A673 (cell line): ENCODE data around the gene INCENP. TPM values are rescaled to one million over a fixed set of nuclear protein-coding genes. Genes with fewer than 3 reads are reported as not detected.

Source experiments
- BruUV-seq: library from RNA; stranded (reverse); fragments of 400-500 nt; replicated peaks from 2 replicates; lab custom pipeline; 2021; lab: Mats Ljungman, UMichigan
- CTCF ChIA-PET: fragments of 300-600 bp; sonication (Branson Sonifier 250); formaldehyde crosslinking; loops from one replicate; lab custom pipeline; 2022; ENCODE audit warnings: antibody characterized with exemption; lab: Charles Lee
- POLR2A ChIA-PET: fragments of 300-600 bp; sonication (Branson Sonifier 250); formaldehyde crosslinking; loops from one replicate; lab custom pipeline; 2022; ENCODE audit warnings: antibody characterized with exemption; ENCODE audit not compliant: low non-redundant PET; lab: Charles Lee
- DNase-seq: peaks from one replicate; pipeline ENCODE4 v3.0.0-alpha.2; 2015; ENCODE audit warnings: low spot score
- H3K27ac ChIP-seq: fragments of 200-600 bp; sonication (generic); 2 replicates; pipeline ENCODE4 v1.5.1; 2016; ENCODE audit warnings: mixed run types, low read depth, mild to moderate bottlenecking, mixed read lengths, antibody characterized with exemption, low read length; ENCODE audit not compliant: poor library complexity, severe bottlenecking
- H3K27me3 ChIP-seq: fragments of 200-600 bp; sonication (generic); replicated peaks from 2 replicates; pipeline ENCODE4 v1.6.1; 2017; ENCODE audit warnings: mixed run types, low read depth, mild to moderate bottlenecking, mixed read lengths, antibody characterized with exemption, low read length; ENCODE audit not compliant: insufficient read depth, poor library complexity
- H3K36me3 ChIP-seq: fragments of 200-600 bp; sonication (generic); 2 replicates; pipeline ENCODE4 v1.6.1; 2016; ENCODE audit warnings: mixed run types, mild to moderate bottlenecking, mixed read lengths, antibody characterized with exemption, low read length; ENCODE audit not compliant: insufficient read depth, poor library complexity, severe bottlenecking
- H3K4me1 ChIP-seq: fragments of 200-600 bp; sonication (generic); 2 replicates; pipeline ENCODE4 v1.6.1; 2017; ENCODE audit warnings: mixed run types, mild to moderate bottlenecking, mixed read lengths, antibody characterized with exemption, low read length; ENCODE audit not compliant: insufficient read depth, poor library complexity, severe bottlenecking
- H3K4me3 ChIP-seq: fragments of 200-600 bp; sonication (generic); 2 replicates; pipeline ENCODE4 v1.5.1; 2016; ENCODE audit warnings: low read depth, mixed run types, mild to moderate bottlenecking, mixed read lengths, low read length; ENCODE audit not compliant: poor library complexity, severe bottlenecking
- H3K9me3 ChIP-seq: fragments of 200-600 bp; sonication (generic); 2 replicates; pipeline ENCODE4 v1.6.1; 2016; ENCODE audit warnings: mixed run types, low read depth, mild to moderate bottlenecking, mixed read lengths, antibody characterized with exemption, low read length; ENCODE audit not compliant: poor library complexity, severe bottlenecking
- CTCF ChIP-seq: fragments of 300-800, 200-600 bp; sonication (generic); conservative IDR thresholded peaks from 2 replicates; pipeline ENCODE4 v1.5.1; 2017; ENCODE audit warnings: low read depth, mild to moderate bottlenecking, antibody characterized with exemption, low read length, moderate library complexity, mixed read lengths
- EZH2 ChIP-seq: fragments of 200-600 bp; sonication (generic); IDR thresholded peaks from 2 replicates; pipeline ENCODE4 v1.6.1; 2017; ENCODE audit warnings: borderline replicate concordance, low read depth, mild to moderate bottlenecking, mixed read lengths, antibody characterized with exemption, low read length; ENCODE audit not compliant: poor library complexity, severe bottlenecking
- intact Hi-C: fragments of 100-400 bp; cut with micrococcal nuclease; formaldehyde crosslinking; loops from one replicate; pipeline ENCODE4 v1.10.0; 2022; ENCODE audit not compliant: unreplicated experiment
- total RNA-seq: library from RNA; stranded (reverse); gene quantifications from 2 replicates; pipeline ENCODE4 v1.2.3, GENCODE V29; 2021

The INCENP gene
- total RNA-seq, 1 experiment from 2014 or later: 233 TPM

- POLR2A ChIA-PET: no interaction called here
- CTCF ChIA-PET: no interaction called here
These were observed 57.3 kb downstream of the INCENP start for GRCh38 chr11:62181097-62181496.

GRCh38 chr11:62182147-62182891 is 58.5 kb downstream of the INCENP start:
- no TSS peak for BruUV-seq
- Histone ChIP-seq H3K27me3 (peaks cover 31% of the 10 kb centered on the region), H3K27ac (no peak overlapping the region), H3K9me3 (no peaks in the 10 kb centered on the region), H3K4me3 (no peak overlapping the region), H3K4me1 (no peaks in the 10 kb centered on the region), H3K36me3 (no peaks in the 10 kb centered on the region)
- ChIA-PET POLR2A (interaction anchor here (0.6 kb wide), 1 partner anchor 77 kb away, joined by 3 read pairs; no protein-coding TSS in a partner anchor), CTCF (no interaction called here)
- no peak for DNase-seq
- intact Hi-C loops: no loop called here
- TF ChIP-seq EZH2: no peak
- TF ChIP-seq CTCF: no peak

More at GRCh38 chr11:62181097-62181496, 57.3 kb downstream of the INCENP start:
- BruUV-seq: no TSS peak
- intact Hi-C loops: no loop called here
- Histone ChIP-seq H3K9me3 (no peaks in the 10 kb centered on the region), H3K27ac (no peak overlapping the region), H3K4me3 (no peak overlapping the region), H3K27me3 (peaks cover 36% of the 10 kb centered on the region), H3K36me3 (no peaks in the 10 kb centered on the region), H3K4me1 (no peaks in the 10 kb centered on the region)
- TF ChIP-seq CTCF: no peak
- DNase-seq: no peak

- H3K27me3 ChIP-seq: peaks cover 41% of the 10 kb centered on the region
- no peak for DNase-seq
- no peaks in the 10 kb centered on the region for H3K4me1 ChIP-seq
- ChIA-PET CTCF (no interaction called here), POLR2A (no interaction called here)
- no peaks in the 10 kb centered on the region for H3K36me3 ChIP-seq
- no peaks in the 10 kb centered on the region for H3K9me3 ChIP-seq
- no peak overlapping the region for H3K4me3 ChIP-seq
- TF ChIP-seq EZH2: no peak
- H3K27ac ChIP-seq: no peak overlapping the region
- intact Hi-C loops: no loop called here
- BruUV-seq: no TSS peak
These were observed 62.4 kb downstream of the INCENP start for GRCh38 chr11:62186195-62186594.

- Histone ChIP-seq H3K36me3 (no peaks in the 10 kb centered on the region), H3K27ac (no peak within 1 kb of the TSS), H3K9me3 (no peaks in the 10 kb centered on the region), H3K4me3 (no peak within 1 kb of the TSS), H3K27me3 (peaks cover 58% of the 10 kb centered on the region), H3K4me1 (no peaks in the 10 kb centered on the region)
- no peak for TF ChIP-seq CTCF
- no peak for DNase-seq
- BruUV-seq: no TSS peak
- CTCF ChIA-PET: no interaction called here
- POLR2A ChIA-PET: no interaction called here
- intact Hi-C loops: no loop called here
These were observed 66.2 kb downstream of the INCENP start, which contains the start of gene SCGB1D1 for GRCh38 chr11:62190011-62190410. Gene SCGB1D1 (plus strand): TSS chr11:62190216. CDS start chr11:62190285, 69 bp downstream.
